GM18526 (cell line): ENCODE measurements around the gene LAIR2.

Source experiments
- POLR2A ChIP-seq: IDR thresholded peaks from 3 replicates; pipeline ENCODE4 v1.6.1; 2011; ENCODE audit not compliant: insufficient read length; ENCODE audit errors: extremely low read depth

The LAIR2 gene

DNA sequence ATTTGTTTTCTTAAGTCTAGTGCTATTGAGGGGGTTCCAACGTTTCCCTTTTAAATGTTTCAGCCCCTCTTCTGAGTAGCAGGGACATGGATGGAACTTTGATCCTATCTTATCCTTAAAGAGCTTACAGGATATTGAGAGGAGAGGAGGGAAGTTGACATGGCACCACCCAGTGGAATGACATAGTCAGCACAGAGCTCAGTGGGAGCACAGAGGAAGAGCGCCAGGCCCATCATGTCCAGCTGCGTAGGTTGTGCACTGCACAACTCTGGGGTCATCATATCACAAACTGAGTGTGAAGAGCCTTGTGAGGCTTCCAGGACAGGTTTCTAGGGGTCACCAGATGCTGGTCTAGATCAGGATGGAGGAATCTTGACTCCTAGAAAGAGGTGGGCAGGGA, 25.0 kb upstream of the LAIR2 start:
- TF ChIP-seq POLR2A = no peak

- no peak for TF ChIP-seq POLR2A
Observed at GRCh38 chr19:54478677-54479266, 23.9 kb upstream of the LAIR2 start.

- no peak for TF ChIP-seq POLR2A
Observed at GRCh38 chr19:54480051-54480450, 22.6 kb upstream of the LAIR2 start.

DNA sequence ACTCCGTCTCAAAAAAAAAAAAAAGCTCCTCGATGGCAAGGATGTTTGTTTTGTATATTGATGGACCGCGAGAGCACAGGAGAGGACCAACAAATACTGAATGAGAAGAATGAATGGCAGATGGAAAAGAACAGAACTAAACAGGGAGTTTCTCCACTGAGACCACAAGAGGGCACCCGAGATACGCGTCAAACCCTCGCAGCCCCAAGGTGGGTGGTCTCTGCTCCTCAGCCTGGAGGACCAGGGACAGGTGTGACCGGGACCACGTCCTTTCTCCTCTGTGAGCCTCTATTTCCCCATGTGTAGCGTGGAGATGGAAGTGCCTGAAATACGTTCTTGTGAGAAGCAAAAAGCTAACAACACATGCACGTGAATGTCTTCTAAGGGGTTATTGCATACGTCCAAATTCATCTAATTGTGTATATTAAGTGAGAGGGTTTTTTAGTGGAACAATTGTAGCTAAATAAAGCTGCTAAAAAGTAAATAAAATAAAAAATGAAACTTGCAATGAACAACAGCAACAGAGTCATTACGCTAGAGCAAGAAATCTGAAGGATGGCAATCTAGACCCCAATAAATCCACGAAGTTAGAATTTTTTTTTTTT, 21.2 kb upstream of the LAIR2 start:
- TF ChIP-seq POLR2A = no peak

GRCh38 chr19:54482889-54483288, 19.7 kb upstream of the LAIR2 start:
- no peak for TF ChIP-seq POLR2A

GRCh38 chr19:54484451-54484850, 18.2 kb upstream of the LAIR2 start:
- no peak for TF ChIP-seq POLR2A

- no peak for TF ChIP-seq POLR2A
Observed at GRCh38 chr19:54485851-54486250, 16.8 kb upstream of the LAIR2 start.

- no peak for TF ChIP-seq POLR2A
Observed at GRCh38 chr19:54489341-54489740, 13.3 kb upstream of the LAIR2 start.

DNA sequence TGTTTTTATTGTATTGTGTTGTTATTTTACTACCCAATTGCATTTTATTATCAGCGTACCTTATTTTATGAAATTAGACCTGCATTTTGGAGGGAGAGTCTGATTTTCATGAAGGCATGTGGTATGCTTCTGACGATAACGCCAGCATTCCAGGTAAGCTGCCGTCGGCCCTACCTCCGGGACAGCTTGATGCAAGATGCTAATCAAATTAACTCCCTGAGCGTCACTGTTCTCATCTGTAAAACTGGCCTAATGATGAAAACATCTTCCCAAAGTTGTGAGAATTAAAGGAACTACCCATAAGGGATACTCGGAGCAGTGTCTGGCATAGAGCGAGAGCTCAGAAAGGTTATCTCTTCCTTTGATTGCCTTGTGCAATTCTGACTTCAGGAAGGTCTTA, 12.9 kb upstream of the LAIR2 start:
- no peak for TF ChIP-seq POLR2A

DNA sequence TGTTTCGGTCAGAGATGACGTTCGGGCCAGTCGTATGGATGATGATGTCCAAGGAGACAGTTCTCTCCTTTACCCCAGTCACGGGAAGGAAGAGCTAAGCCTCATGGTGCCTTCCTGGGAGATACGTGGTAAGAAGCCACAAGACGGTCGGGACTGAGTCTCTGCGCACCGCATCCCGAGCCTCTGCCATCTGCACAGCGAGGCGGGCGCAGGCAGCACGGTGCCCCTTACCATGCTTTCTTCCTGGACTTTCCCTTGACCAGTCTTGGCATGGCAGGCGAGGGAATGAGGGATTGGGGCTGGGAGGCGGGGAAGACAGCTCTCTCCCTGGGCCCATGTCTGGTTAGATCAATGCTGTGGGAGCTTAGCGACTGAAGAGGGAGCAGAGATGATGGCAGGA, 10.1 kb upstream of the LAIR2 start:
- no peak for TF ChIP-seq POLR2A

DNA sequence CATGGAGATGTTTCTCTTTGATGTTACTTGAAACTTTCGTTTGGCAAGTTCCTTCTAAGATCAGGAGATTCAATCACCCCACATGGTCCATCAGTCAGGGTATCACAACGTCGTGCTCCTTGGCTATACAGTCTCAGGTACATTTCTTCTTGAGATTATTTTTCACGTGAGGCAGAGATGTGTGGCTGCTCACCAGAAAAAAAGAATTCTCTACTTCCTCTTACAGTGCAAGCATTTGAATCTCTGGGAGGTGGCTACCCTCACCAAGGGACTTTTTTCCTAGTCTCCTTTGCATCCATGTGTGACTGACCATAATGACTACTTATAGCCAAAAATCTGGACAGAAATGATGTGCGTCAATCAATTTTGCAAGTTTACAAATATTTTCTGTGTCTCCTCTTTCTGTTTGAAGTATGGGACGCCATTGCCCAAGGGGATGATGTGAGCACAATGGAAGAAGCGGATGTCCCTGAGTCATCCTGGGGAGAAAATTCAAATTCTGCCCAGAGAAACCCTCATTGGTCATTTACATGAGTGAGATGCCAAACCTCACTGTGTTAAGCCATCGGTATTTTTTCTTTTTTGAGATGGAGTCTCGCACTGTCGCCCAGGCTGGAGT, 8.6 kb upstream of the LAIR2 start:
- TF ChIP-seq POLR2A = no peak

- TF ChIP-seq POLR2A = no peak
Observed at GRCh38 chr19:54506079-54506478, 3.4 kb downstream of the LAIR2 start.

DNA sequence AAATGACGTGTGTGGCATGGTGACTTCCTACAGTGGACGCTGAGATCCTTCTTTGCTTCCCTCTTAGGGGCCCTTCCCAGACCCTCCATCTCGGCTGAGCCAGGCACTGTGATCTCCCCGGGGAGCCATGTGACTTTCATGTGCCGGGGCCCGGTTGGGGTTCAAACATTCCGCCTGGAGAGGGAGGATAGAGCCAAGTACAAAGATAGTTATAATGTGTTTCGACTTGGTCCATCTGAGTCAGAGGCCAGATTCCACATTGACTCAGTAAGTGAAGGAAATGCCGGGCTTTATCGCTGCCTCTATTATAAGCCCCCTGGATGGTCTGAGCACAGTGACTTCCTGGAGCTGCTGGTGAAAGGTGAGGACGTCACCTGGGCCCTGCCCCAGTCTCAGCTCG, 5.2 kb downstream of the LAIR2 start:
- no peak for TF ChIP-seq POLR2A

GRCh38 chr19:54515156-54515555, 12.5 kb downstream of the LAIR2 start:
- no peak for TF ChIP-seq POLR2A

DNA sequence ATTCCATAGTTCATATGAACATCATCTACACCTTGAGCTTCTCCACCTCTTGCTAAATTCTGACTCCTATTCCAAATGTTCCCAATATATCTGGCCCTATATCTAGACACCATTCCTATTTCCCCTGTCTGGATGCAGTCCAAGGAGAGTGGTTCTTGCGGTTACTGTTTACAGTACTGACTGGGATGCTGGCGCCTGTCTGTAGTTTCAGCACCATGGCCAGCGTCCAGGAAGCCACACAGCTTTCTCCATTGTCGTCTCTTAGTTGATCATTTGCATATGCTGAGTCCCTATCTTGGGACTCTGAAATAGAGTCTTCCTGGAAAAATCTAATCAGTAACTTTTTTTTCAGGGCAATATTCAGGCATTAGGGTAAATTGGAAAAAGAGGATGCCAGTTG, 14.9 kb downstream of the LAIR2 start:
- TF ChIP-seq POLR2A = no peak

DNA sequence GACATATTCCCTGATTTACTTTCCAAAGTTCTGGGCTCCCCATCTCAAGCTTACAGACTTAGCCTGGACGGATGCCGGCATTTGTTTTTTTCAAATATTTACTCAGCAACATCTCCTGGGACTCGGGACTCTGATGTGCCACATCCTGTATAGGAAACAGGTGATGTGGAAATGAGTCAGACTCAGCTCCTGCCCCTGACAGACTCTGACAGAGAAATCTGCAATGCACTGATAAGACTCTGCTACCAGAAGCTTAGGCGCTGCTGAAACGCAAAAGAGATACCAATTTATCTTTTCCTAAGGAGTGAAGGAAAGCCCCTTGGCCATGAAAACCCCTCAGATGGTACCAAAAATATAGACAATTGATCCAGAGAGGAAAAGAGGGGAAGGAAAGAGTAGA, 16.2 kb downstream of the LAIR2 start:
- no peak for TF ChIP-seq POLR2A
